Smooth muscle cell (in vitro differentiated cells): ENCODE measurements around the gene LDLRAD1. TPM values are rescaled to one million over a fixed set of nuclear protein-coding genes. Genes with fewer than 3 reads are reported as not detected.
"Not testable (repeated sequence)": the region's sequence is repeated elsewhere in the genome, so short reads cannot be mapped to it uniquely, and the experiment has no call there.

Experiments
- DNase-seq: peaks from one replicate; lab custom pipeline; 2025; ENCODE audit not compliant: unreplicated experiment; lab: John Stamatoyannopoulos, UW
- H2AFZ ChIP-seq: fragments of 200-600 bp; sonication (generic); 2 replicates; pipeline ENCODE4 v1.6.0; 2016; ENCODE audit warnings: antibody characterized with exemption, low read depth, mild to moderate bottlenecking
- H3F3A ChIP-seq: fragments of 200-600 bp; sonication (generic); 2 replicates; pipeline ENCODE4 v1.6.0; 2017; ENCODE audit warnings: antibody characterized with exemption, low read depth
- H3K27ac ChIP-seq: fragments of 200-600 bp; sonication (generic); 2 replicates; pipeline ENCODE4 v1.5.1; 2016; ENCODE audit warnings: low read depth, mild to moderate bottlenecking
- H3K27me3 ChIP-seq: fragments of 200-600 bp; sonication (generic); 2 replicates; pipeline ENCODE4 v1.6.1; 2016; ENCODE audit warnings: low read depth, mild to moderate bottlenecking
- H3K36me3 ChIP-seq: fragments of 200-600 bp; sonication (generic); 2 replicates; pipeline ENCODE4 v1.5.1; 2016; ENCODE audit warnings: low read depth
- H3K4me1 ChIP-seq: fragments of 200-600 bp; sonication (generic); 2 replicates; pipeline ENCODE4 v1.5.1; 2016; ENCODE audit warnings: low read depth
- H3K4me2 ChIP-seq: fragments of 200-600 bp; sonication (generic); 2 replicates; pipeline ENCODE4 v1.6.0; 2016; ENCODE audit warnings: mild to moderate bottlenecking
- H3K4me3 ChIP-seq: fragments of 200-600 bp; sonication (generic); 2 replicates; pipeline ENCODE4 v1.5.1; 2016; ENCODE audit warnings: mild to moderate bottlenecking
- H3K79me2 ChIP-seq: fragments of 200-600 bp; sonication (generic); 2 replicates; pipeline ENCODE4 v1.6.0; 2016; ENCODE audit warnings: low read depth, mild to moderate bottlenecking
- H3K9ac ChIP-seq: fragments of 200-600 bp; sonication (generic); 2 replicates; pipeline ENCODE4 v1.6.0; 2016; ENCODE audit warnings: low read depth
- H3K9me3 ChIP-seq: fragments of 200-600 bp; sonication (generic); replicated peaks from 2 replicates; pipeline ENCODE4 v1.5.1; 2016; ENCODE audit warnings: low read depth
- H4K20me1 ChIP-seq: fragments of 200-600 bp; sonication (generic); 2 replicates; pipeline ENCODE4 v1.6.0; 2016; ENCODE audit warnings: low read depth
- CTCF ChIP-seq: fragments of 200-600 bp; sonication (generic); IDR thresholded peaks from 2 replicates; pipeline ENCODE4 v1.5.1; 2017; ENCODE audit warnings: borderline replicate concordance, mild to moderate bottlenecking, antibody characterized with exemption; ENCODE audit not compliant: insufficient read depth, poor library complexity, severe bottlenecking
- WGBS: methylation state at CpG from one replicate; pipeline ENCODE4 v1.1.7; 2016; ENCODE audit warnings: low lambda C conversion rate; 5-methylcytosine and 5-hydroxymethylcytosine counted together
- polyA plus RNA-seq: library from polyadenylated mRNA; unstranded; fragments of >200 nt; fragmentation: Nextera tagmentation; extraction: Ambion mirVana; gene quantifications from 2 replicates; pipeline ENCODE4 v1.2.1, GENCODE V29; 2016
- total RNA-seq: library from RNA; depleted of rRNA; stranded (reverse); fragments of >200 nt; gene quantifications from 2 replicates; pipeline ENCODE4 v1.2.3, GENCODE V29; 2014

LDLRAD1 gene
- total and polyA plus RNA-seq, 2 experiments from 2014 or later, result not detected

- Histone ChIP-seq H3K36me3 (no peaks in the 10 kb centered on the region), H3K79me2 (peaks cover 40% of the 10 kb centered on the region), H3F3A (peaks cover 4% of the 10 kb centered on the region), H4K20me1 (peaks cover 34% of the 10 kb centered on the region), H3K4me2 (peak within 1 kb of the TSS; percentile 84), H3K9ac (peak within 1 kb of the TSS; percentile 95), H3K27me3 (no peaks in the 10 kb centered on the region), H2AFZ (peak within 1 kb of the TSS; percentile 64), H3K27ac (peak within 1 kb of the TSS; percentile 91), H3K4me1 (peaks cover 13% of the 10 kb centered on the region), H3K4me3 (peak within 1 kb of the TSS; percentile 77), H3K9me3 (no peaks in the 10 kb centered on the region)
- peak; percentile 90 for DNase-seq
- 1% methylated on average over 58 of the region's 59 CpGs for whole genome bisulfite sequencing
- TF ChIP-seq CTCF, result no peak
Observed at GRCh38 chr1:54052934-54053744, 35.2 kb upstream of the LDLRAD1 start, which contains the start of the genes TCEANC2 and TMEM59. TCEANC2 (plus strand) TSS chr1:54053608; CDS start chr1:54054423, 815 bp downstream. TMEM59 (minus strand) TSS chr1:54053204; CDS start chr1:54053188, 16 bp downstream.

- DNase-seq, result no peak
- H3K79me2 ChIP-seq, result peaks cover 46% of the 10 kb centered on the region
- peak overlapping the region; percentile 84 for H3K4me2 ChIP-seq
- H3K27me3 ChIP-seq, result no peaks in the 10 kb centered on the region
- no peaks in the 10 kb centered on the region for H3K36me3 ChIP-seq
- WGBS, result 1% methylated on average over 23 of the region's 23 CpGs
- peak overlapping the region; percentile 91 for H3K27ac ChIP-seq
- peaks cover 41% of the 10 kb centered on the region for H4K20me1 ChIP-seq
- H3K4me3 ChIP-seq, result peak overlapping the region; percentile 77
- no peaks in the 10 kb centered on the region for H3K9me3 ChIP-seq
- TF ChIP-seq CTCF, result no peak
- peak overlapping the region; percentile 95 for H3K9ac ChIP-seq
- H3F3A ChIP-seq, result peaks cover 4% of the 10 kb centered on the region
- peaks cover 13% of the 10 kb centered on the region for H3K4me1 ChIP-seq
- peak overlapping the region; percentile 57 for H2AFZ ChIP-seq
Observed at GRCh38 chr1:54052431-54052933, 34.5 kb upstream of the LDLRAD1 start.

- WGBS, result 8% methylated on average over 8 of the region's 8 CpGs
- Histone ChIP-seq H3K4me1 (peaks cover 13% of the 10 kb centered on the region), H3F3A (peaks cover 4% of the 10 kb centered on the region), H3K4me2 (peak overlapping the region; percentile 84), H2AFZ (peak overlapping the region; percentile 57), H3K9ac (peak overlapping the region; percentile 95), H3K36me3 (no peaks in the 10 kb centered on the region), H4K20me1 (peaks cover 46% of the 10 kb centered on the region), H3K4me3 (peak overlapping the region; percentile 77), H3K9me3 (no peaks in the 10 kb centered on the region), H3K79me2 (peaks cover 50% of the 10 kb centered on the region), H3K27me3 (no peaks in the 10 kb centered on the region), H3K27ac (peak overlapping the region; percentile 91)
- no peak for DNase-seq
- no peak for TF ChIP-seq CTCF
Observed at GRCh38 chr1:54051933-54052430, 34.0 kb upstream of the LDLRAD1 start.

GRCh38 chr1:54050435-54050834 lies 32.4 kb upstream of the LDLRAD1 start:
- Histone ChIP-seq H3K79me2 (peaks cover 65% of the 10 kb centered on the region), H4K20me1 (peaks cover 61% of the 10 kb centered on the region), H3K4me1 (peaks cover 13% of the 10 kb centered on the region)
- H2AFZ ChIP-seq, H3F3A ChIP-seq, H3K4me3 ChIP-seq, H3K9me3 ChIP-seq, H3K9ac ChIP-seq, H3K27ac ChIP-seq, H3K27me3 ChIP-seq, H3K36me3 ChIP-seq, H3K4me2 ChIP-seq, DNase-seq: not testable (repeated sequence)
- 98% methylated on average over 9 of the region's 12 CpGs for WGBS
